ENCODE measurements around the gene WDR75.

GRCh38 chr2:189426886-189427285 is 14.4 kb upstream of the WDR75 start:
- TF ChIP-seq EZH2 (IDR thresholded peaks at IDR 0.05) (no peak), POLR2AphosphoS5 (IDR thresholded peaks at IDR 0.05; ENCODE audit: borderline replicate concordance, low read depth, low read length) (no peak), FOXP2 (optimal IDR thresholded peaks at IDR 0.05; ENCODE audit: control extremely low read depth, extremely low read length, insufficient read depth) (no peak)

Data from SK-N-MC (cell line).